ENCODE results near the gene ZNF597. TPM values are rescaled to one million over a fixed set of nuclear protein-coding genes. Genes with fewer than 3 reads are reported as not detected.
"Not testable (repeated sequence)": the region's sequence is repeated elsewhere in the genome, so short reads cannot be mapped to it uniquely, and the experiment has no call there.

The ZNF597 gene
- total RNA-seq, 1 donor from 2014 or later, result 2.2 TPM

GRCh38 chr16:3475604-3476375, 32.5 kb upstream of the ZNF597 start:
- DNase-seq (ENCODE audit: low read depth in 2 of 2), result no peak

- not testable (repeated sequence) for DNase-seq (ENCODE audit: low read depth in 2 of 2)
Observed at GRCh38 chr16:3474870-3475269, 31.6 kb upstream of the ZNF597 start.

GRCh38 chr16:3474136-3474779, 31.0 kb upstream of the ZNF597 start:
- no peak for DNase-seq (ENCODE audit: low read depth in 2 of 2)

- not testable (repeated sequence) for DNase-seq (ENCODE audit: low read depth in 2 of 2)
Observed at GRCh38 chr16:3473596-3473943, 30.3 kb upstream of the ZNF597 start.

GRCh38 chr16:3472878-3473595, 29.7 kb upstream of the ZNF597 start:
- DNase-seq (ENCODE audit: low read depth in 2 of 2), result no peak

- DNase-seq (ENCODE audit: low read depth in 2 of 2), result no peak
Observed at GRCh38 chr16:3471518-3472176, 28.3 kb upstream of the ZNF597 start.

- DNase-seq (ENCODE audit: low read depth in 2 of 2), result no peak
Observed at GRCh38 chr16:3470723-3471122, 27.4 kb upstream of the ZNF597 start.

- DNase-seq (ENCODE audit: low read depth in 2 of 2), result no peak
Observed at GRCh38 chr16:3469736-3470135, 26.4 kb upstream of the ZNF597 start.

GRCh38 chr16:3468501-3468900, 25.2 kb upstream of the ZNF597 start:
- no peak for DNase-seq (ENCODE audit: low read depth in 2 of 2)

- peak in 1 of 2 donors; percentile 64 for DNase-seq (ENCODE audit: low read depth in 2 of 2)
Observed at GRCh38 chr16:3467921-3468320, 24.6 kb upstream of the ZNF597 start.

GRCh38 chr16:3467182-3467581, 23.9 kb upstream of the ZNF597 start:
- no peak for DNase-seq (ENCODE audit: low read depth in 2 of 2)

- no peak for DNase-seq (ENCODE audit: low read depth in 2 of 2)
Observed at GRCh38 chr16:3465911-3466584, 22.7 kb upstream of the ZNF597 start.

GRCh38 chr16:3465301-3465700, 22.0 kb upstream of the ZNF597 start:
- DNase-seq (ENCODE audit: low read depth in 2 of 2), result no peak

- DNase-seq (ENCODE audit: low read depth in 2 of 2), result no peak
Observed at GRCh38 chr16:3461151-3461550, 17.8 kb upstream of the ZNF597 start.

GRCh38 chr16:3460585-3460984, 17.3 kb upstream of the ZNF597 start:
- no peak for DNase-seq (ENCODE audit: low read depth in 2 of 2)

GRCh38 chr16:3460121-3460520, 16.8 kb upstream of the ZNF597 start:
- no peak for DNase-seq (ENCODE audit: low read depth in 2 of 2)

GRCh38 chr16:3459401-3460090, 16.2 kb upstream of the ZNF597 start:
- DNase-seq (ENCODE audit: low read depth in 2 of 2), result no peak

- peak; percentile 23 to 34 for DNase-seq (ENCODE audit: low read depth in 2 of 2)
Observed at GRCh38 chr16:3458852-3459361, 15.6 kb upstream of the ZNF597 start.

- peak; percentile 26 to 31 for DNase-seq (ENCODE audit: low read depth in 2 of 2)
Observed at GRCh38 chr16:3458278-3458851, 15.1 kb upstream of the ZNF597 start.

Data from lung microvascular endothelial cell (primary cell).